Heart left ventricle (tissue), 16 donors: ENCODE data around the gene CDC37L1. TPM values are rescaled to one million over a fixed set of nuclear protein-coding genes. Genes with fewer than 3 reads are reported as not detected.

Experiments
- ATAC-seq, 4 donors: fragments of 200-7000 bp; cut with Tn5 transposase; one replicate each; pipeline ENCODE4 v1.9.1; 2020 to 2022; ENCODE audit warnings: moderate library complexity in 4 of 4, mild to moderate bottlenecking in 3 of 4, moderate number of reproducible peaks in 1 of 4
- DNase-seq, 5 donors: peaks; one replicate each; pipeline ENCODE4 v3.0.0-alpha.2; 2020
- H3K27ac ChIP-seq, 12 donors: fragments of 200-600 bp; sonication (generic) in 4 of 12; one replicate each; pipeline versions ENCODE4 v1.5.0 to v1.8.0; 2016 to 2022; ENCODE audit warnings: mild to moderate bottlenecking in 2 of 12
- H3K27me3 ChIP-seq, 9 donors: fragments of 200-600 bp; sonication (generic) in 2 of 9; one replicate each; pipeline versions ENCODE4 v1.5.1 to v1.8.0; 2016 to 2022; ENCODE audit warnings: mild to moderate bottlenecking in 3 of 9
- H3K36me3 ChIP-seq, 9 donors: fragments of 200-600 bp; sonication (generic) in 2 of 9; one replicate each; pipeline versions ENCODE4 v1.5.0 to v1.8.0; 2018 to 2022; ENCODE audit warnings: mild to moderate bottlenecking in 2 of 9
- H3K4me1 ChIP-seq, 12 donors: fragments of 200-600 bp; sonication (generic) in 4 of 12; one replicate each; pipeline versions ENCODE4 v1.5.0 to v1.8.0; 2016 to 2022; ENCODE audit warnings: mild to moderate bottlenecking in 3 of 12
- H3K4me3 ChIP-seq, 12 donors: fragments of 200-600 bp; sonication (generic) in 4 of 12; one replicate each; pipeline versions ENCODE4 v1.5.0 to v1.8.0; 2017 to 2022; ENCODE audit warnings: mild to moderate bottlenecking in 9 of 12, moderate library complexity in 4 of 12
- H3K9me3 ChIP-seq, 12 donors: fragments of 200-600 bp; sonication (generic) in 4 of 12; one replicate each; pipeline versions ENCODE4 v1.5.0 to v1.8.0; 2016 to 2022; ENCODE audit warnings: mild to moderate bottlenecking in 1 of 12
- POLR2A ChIP-seq, 2 donors: fragments of 450-650 bp; IDR thresholded peaks; one replicate each; pipeline ENCODE4 v1.6.1; 2017; ENCODE audit warnings: antibody characterized with exemption in 2 of 2, mild to moderate bottlenecking in 2 of 2, moderate library complexity in 2 of 2
- WGBS, 4 donors: extraction: QIAGEN DNeasy Blood & Tissue Kit in 2 of 4; methylation state at CpG; one replicate each; pipeline versions ENCODE4 v1.1.5 to v1.1.7; 2013 to 2018; 5-methylcytosine and 5-hydroxymethylcytosine counted together
- intact Hi-C, 10 donors: fragments of 100-400 bp; cut with DNase I; formaldehyde crosslinking; loops; one replicate each; pipeline versions ENCODE4 v1.11.1 to v1.14.2; 2022
- polyA plus RNA-seq, 2 donors: library from polyadenylated mRNA; stranded (reverse); fragments of 200-250 nt; gene quantifications; one replicate each; pipeline ENCODE4 v1.2.3, GENCODE V29; 2013
- total RNA-seq, 9 donors: library from RNA; depleted of rRNA in 2 of 9; stranded (reverse); fragments of >200 nt in 2 of 9; fragmentation: NEBNext Ultra II Directional in 3 of 9; extraction: Animal tissue kit (Norgen Biotek cat#: 25700) in 3 of 9; gene quantifications; one replicate each; pipeline versions ENCODE4 v1.1.0 to v1.2.4, GENCODE V29; 2016 to 2023
- TF ChIP-seq, protein P1 (sequence below), 12 donors: fragments of 200-600 bp; sonication (generic) in 4 of 12; IDR thresholded peaks; one replicate each; pipeline versions ENCODE4 v1.5.0 to v1.8.0; 2018 to 2022; ENCODE audit warnings: antibody characterized with exemption in 12 of 12, mild to moderate bottlenecking in 5 of 12
- donor health status: ischemic (EF 13 %, LVEDD 7.1; RV severe dilation, severe dysfunction).
- donor health status: healthy with polysubstance abuse.
- donor health status: DM: no; HTN: yes; CAD: no.
- donor health status: DM: no; HTN: no; CAD: no.
- donor health status: ischemic (EF 25% LVEDD 6.9; RV normal size, moderate dysfunction).
- donor health status: ischemic (EF 25% LVEDD 5.7; RV mildly dilated, moderate dysfunction).
- donor health status: healthy.
- donor health status: DM: yes; HTN: yes; CAD: no.
- donor health status: ischemic (EF 35%, LVEDD 5.7; RV mildly dilated, moderate dysfunction).
- donor health status: nonischemic (EF 11% LVEDD 7.7; RV severe dilation, severe dysfunction).
- donor health status: DM: yes; HTN: yes; CAD: no.
- donor health status: PGD.
- donor health status: ischemic (EF 29% LVEDD 5.4; RV normal size, mild dysfunction).
- donor health status: nonischemic (EF 23%, LVEDD 6.1; RV moderate dilation, normal function).

The CDC37L1 gene
- total and polyA plus RNA-seq, 11 donors, result 15.6 to 100 (median 34.9) TPM

DNA sequence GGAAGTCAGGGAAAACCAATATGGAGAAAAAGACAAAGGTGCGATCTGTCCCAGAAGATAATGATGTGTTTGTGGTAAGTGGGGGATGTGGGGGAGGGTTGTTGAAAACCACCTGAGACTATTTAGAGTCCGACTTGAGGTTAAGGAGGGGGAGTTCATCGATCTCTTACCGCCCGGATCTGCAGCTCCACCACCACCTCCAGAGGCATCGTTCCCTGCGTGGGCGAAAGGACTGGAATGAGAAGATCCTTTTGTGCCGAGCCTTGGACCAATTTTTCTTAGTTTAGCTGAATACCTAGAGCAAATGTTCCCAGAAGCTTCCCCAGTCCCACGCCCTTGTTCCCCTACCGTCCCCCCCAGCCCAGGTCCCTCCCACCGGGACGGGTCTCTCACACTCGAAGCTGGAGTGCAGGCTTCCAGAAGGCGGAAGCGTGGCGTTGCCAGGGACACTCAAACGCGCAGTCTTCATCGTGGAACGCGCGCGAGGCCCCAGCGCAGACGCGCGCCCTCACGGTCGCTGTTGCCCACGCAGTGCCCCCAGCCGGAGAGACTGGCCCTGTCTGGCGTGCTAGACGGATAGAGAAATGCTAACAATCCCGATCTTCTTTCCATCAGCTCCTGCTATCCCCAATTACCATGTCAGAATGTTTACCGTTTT lies 13.2 kb upstream of the CDC37L1 start, which contains the start of gene SPATA6L:
Gene SPATA6L (minus strand): TSS at position 439 of the 658 bp plus-strand sequence. CDS start 230 bp downstream, at position 209.
- DNase-seq (peak; percentile 70 to 84 (median 73)), ATAC-seq (peak; percentile 55 to 75 (median 74))
- intact Hi-C loops, result loop anchor here in 1 of 10 donors (10.0 kb wide), 1 partner anchor 769 kb away; the partner anchor contains the start of gene PLGRKT
- H3K36me3 ChIP-seq, result no peaks in the 10 kb centered on the region
- peaks cover 0 to 2% (median 0%) of the 10 kb centered on the region in 12 donors for H3K9me3 ChIP-seq
- H3K4me3 ChIP-seq, result peak within 1 kb of the TSS; percentile 22 to 59 (median 49)
- H3K27ac ChIP-seq, result peak within 1 kb of the TSS in 10 of 12 donors; percentile 13 to 64 (median 32)
- peaks cover 0 to 51% (median 32%) of the 10 kb centered on the region in 12 donors for H3K4me1 ChIP-seq
- WGBS, 4 donors, result 2 to 4% (median 4%) methylated on average over 29 to 36 of the region's 36 CpGs
- TF ChIP-seq, protein P1, sequence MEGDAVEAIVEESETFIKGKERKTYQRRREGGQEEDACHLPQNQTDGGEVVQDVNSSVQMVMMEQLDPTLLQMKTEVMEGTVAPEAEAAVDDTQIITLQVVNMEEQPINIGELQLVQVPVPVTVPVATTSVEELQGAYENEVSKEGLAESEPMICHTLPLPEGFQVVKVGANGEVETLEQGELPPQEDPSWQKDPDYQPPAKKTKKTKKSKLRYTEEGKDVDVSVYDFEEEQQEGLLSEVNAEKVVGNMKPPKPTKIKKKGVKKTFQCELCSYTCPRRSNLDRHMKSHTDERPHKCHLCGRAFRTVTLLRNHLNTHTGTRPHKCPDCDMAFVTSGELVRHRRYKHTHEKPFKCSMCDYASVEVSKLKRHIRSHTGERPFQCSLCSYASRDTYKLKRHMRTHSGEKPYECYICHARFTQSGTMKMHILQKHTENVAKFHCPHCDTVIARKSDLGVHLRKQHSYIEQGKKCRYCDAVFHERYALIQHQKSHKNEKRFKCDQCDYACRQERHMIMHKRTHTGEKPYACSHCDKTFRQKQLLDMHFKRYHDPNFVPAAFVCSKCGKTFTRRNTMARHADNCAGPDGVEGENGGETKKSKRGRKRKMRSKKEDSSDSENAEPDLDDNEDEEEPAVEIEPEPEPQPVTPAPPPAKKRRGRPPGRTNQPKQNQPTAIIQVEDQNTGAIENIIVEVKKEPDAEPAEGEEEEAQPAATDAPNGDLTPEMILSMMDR (IDR thresholded peaks at IDR 0.05), result peak in 4 of 12 donors; percentile 21 to 41 (median 24)
- no peak for TF ChIP-seq POLR2A (IDR thresholded peaks at IDR 0.05)
- H3K27me3 ChIP-seq, result no peaks in the 10 kb centered on the region

DNA sequence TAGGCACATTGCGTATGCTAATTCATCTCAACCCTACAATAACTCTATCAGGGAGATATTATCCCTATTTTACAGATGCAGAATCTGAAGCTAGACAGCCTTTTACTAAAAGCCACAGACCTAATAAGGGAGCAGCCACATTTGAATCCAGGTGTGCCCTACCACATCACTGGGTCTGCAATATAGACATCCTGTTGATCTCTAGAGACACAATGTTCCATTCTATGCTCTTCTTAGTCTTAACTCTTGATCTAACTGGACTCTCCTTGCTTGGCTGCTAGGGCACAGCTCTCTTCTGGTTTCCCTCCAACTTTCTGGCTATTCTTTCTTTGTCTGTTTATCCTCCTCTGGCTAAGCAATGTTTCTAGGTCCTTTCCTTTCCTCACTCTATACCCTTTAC lies 11.7 kb upstream of the CDC37L1 start:
- H3K4me1 ChIP-seq, result peaks cover 0 to 43% (median 25%) of the 10 kb centered on the region in 12 donors
- ATAC-seq (no peak), DNase-seq (no peak)
- TF ChIP-seq, protein P1 (IDR thresholded peaks at IDR 0.05), result no peak
- no peak for TF ChIP-seq POLR2A (IDR thresholded peaks at IDR 0.05)
- peaks cover 0 to 2% (median 0%) of the 10 kb centered on the region in 12 donors for H3K9me3 ChIP-seq
- no peaks in the 10 kb centered on the region for H3K27me3 ChIP-seq
- WGBS, 4 donors, result 95 to 100% (median 97%) methylated on average over 1 of the region's 1 CpG
- H3K27ac ChIP-seq, result no peak overlapping the region
- H3K36me3 ChIP-seq, result no peaks in the 10 kb centered on the region
- no peak overlapping the region for H3K4me3 ChIP-seq
- intact Hi-C loops, result loop anchor here in 1 of 10 donors (10.0 kb wide), 1 partner anchor 767 kb away; the partner anchor contains the start of gene PLGRKT

DNA sequence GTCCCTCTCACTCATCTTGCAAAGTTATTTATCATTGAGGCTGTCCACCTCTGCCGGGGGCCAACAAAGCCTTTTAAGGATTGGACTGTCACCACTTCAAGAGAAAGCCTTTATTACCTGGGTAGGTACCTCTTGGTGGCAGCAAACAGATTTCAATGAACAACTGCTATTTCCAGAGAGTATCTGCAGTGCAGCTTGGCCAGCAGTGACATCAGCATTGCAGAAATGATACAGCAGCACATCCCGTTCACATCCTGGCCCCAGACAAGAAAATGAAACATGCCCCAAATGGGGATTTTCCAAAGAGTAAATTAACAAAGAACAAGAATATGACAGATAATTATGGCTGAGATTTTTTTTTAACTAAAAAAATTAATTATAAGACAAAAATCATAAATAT lies 10.8 kb upstream of the CDC37L1 start:
- Histone ChIP-seq H3K27ac (no peak overlapping the region), H3K4me1 (peaks cover 0 to 34% (median 17%) of the 10 kb centered on the region in 12 donors), H3K4me3 (no peak overlapping the region), H3K36me3 (no peaks in the 10 kb centered on the region), H3K27me3 (no peaks in the 10 kb centered on the region), H3K9me3 (peaks cover 0 to 2% (median 0%) of the 10 kb centered on the region in 12 donors)
- WGBS, 4 donors, result 78 to 89% (median 84%) methylated on average over 2 of the region's 2 CpGs
- DNase-seq, result no peak
- TF ChIP-seq, protein P1 (IDR thresholded peaks at IDR 0.05), result no peak
- TF ChIP-seq POLR2A (IDR thresholded peaks at IDR 0.05), result no peak
- intact Hi-C loops, result loop anchor here in 1 of 10 donors (10.0 kb wide), 1 partner anchor 766 kb away; the partner anchor contains the start of gene PLGRKT
- no peak for ATAC-seq

DNA sequence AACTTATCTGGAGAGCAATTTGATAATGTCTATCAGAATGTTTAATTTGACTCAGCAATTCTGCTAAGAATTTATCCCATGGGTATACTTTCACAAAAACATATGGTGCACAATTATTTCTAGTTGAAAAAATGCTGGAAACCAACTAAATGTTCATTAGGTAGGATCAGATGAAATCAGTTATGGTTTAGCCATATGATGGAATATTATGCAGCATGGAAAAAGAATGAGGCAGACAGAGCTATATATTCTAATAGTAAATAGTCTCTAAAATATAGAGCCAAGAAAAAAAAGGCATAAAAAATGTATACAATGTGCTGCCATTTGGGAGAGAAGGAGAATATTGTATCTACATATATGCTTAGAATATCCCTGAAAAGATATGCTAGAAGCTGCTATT lies 9.5 kb upstream of the CDC37L1 start:
- Histone ChIP-seq H3K4me3 (no peak overlapping the region), H3K9me3 (peaks cover 0 to 2% (median 0%) of the 10 kb centered on the region in 12 donors), H3K27me3 (no peaks in the 10 kb centered on the region), H3K27ac (no peak overlapping the region), H3K4me1 (peaks cover 0 to 21% (median 9%) of the 10 kb centered on the region in 12 donors), H3K36me3 (no peaks in the 10 kb centered on the region)
- intact Hi-C loops, result loop anchor here in 2 of 10 donors (10.0 kb wide), 2 partner anchors 315 to 765 kb away; partner anchors contain the start of genes JAK2 (in 1 of the 2) and PLGRKT (in 1 of the 2)
- no peak for DNase-seq
- no peak for TF ChIP-seq POLR2A (IDR thresholded peaks at IDR 0.05)
- TF ChIP-seq, protein P1 (IDR thresholded peaks at IDR 0.05), result no peak
- ATAC-seq, result no peak
